HEK293 (cell line): ENCODE results near the gene LRRC8C.

ENCODE experiments used
- CTCF ChIA-PET: fragments of 350-600 bp; formaldehyde crosslinking; extraction: SDS; loops from one replicate; lab custom pipeline; 2021; ENCODE audit warnings: antibody characterized with exemption; lab: Yijun Ruan, JAX
- POLR2A ChIA-PET: fragments of 300-600 bp; formaldehyde crosslinking; extraction: SDS; loops from one replicate; lab custom pipeline; 2020; ENCODE audit warnings: antibody characterized with exemption, inconsistent platforms; lab: Yijun Ruan, JAX
- H3K27ac ChIP-seq: fragments of 200-500 bp; sonication (Bioruptor generic); 2 replicates; pipeline ENCODE4 v1.5.1; 2014; ENCODE audit warnings: low read depth, low read length, control low read depth, inconsistent platforms; ENCODE audit errors: extremely low read depth
- H3K36me3 ChIP-seq, 2 experiments: fragments of 200-500 bp in 1 of 2; sonication (Bioruptor generic) in 1 of 2; 1 replicate in 1 of 2; 2 replicates in 1 of 2; pipeline ENCODE4 v1.5.1; 2014 to 2017; ENCODE audit warnings: inconsistent platforms in 2 of 2, low read length in 2 of 2; ENCODE audit not compliant: control insufficient read depth in 2 of 2, insufficient read depth in 1 of 2
- H3K4me1 ChIP-seq: fragments of 200-500 bp; sonication (Bioruptor generic); 2 replicates; pipeline ENCODE4 v1.5.1; 2014; ENCODE audit warnings: mild to moderate bottlenecking, low read length, inconsistent platforms; ENCODE audit not compliant: control insufficient read depth, insufficient read depth
- H3K4me3 ChIP-seq: 2 replicates; pipeline ENCODE4 v1.5.1; 2011; ENCODE audit warnings: low read depth, mild to moderate bottlenecking, control low read depth, low read length, moderate library complexity
- H3K9me3 ChIP-seq: fragments of 200-500 bp; sonication (Bioruptor generic); 2 replicates; pipeline ENCODE4 v1.5.1; 2014; ENCODE audit warnings: low read depth, low read length, inconsistent platforms; ENCODE audit not compliant: control insufficient read depth, insufficient read depth
- KLF10 ChIP-seq: fragments of 450-650 bp; IDR thresholded peaks from 2 replicates; pipeline ENCODE4 v1.5.1; 2018; ENCODE audit warnings: missing biosample characterization, mild to moderate bottlenecking, missing genetic modification characterization
- OSR2 ChIP-seq: fragments of 450-650 bp; formaldehyde crosslinking; IDR thresholded peaks from 2 replicates; pipeline ENCODE4 v1.5.1; 2016; ENCODE audit warnings: missing biosample characterization, missing genetic modification characterization
- SALL2 ChIP-seq: fragments of 450-650 bp; formaldehyde crosslinking; IDR thresholded peaks from 2 replicates; pipeline ENCODE4 v1.5.0; 2017; ENCODE audit warnings: missing biosample characterization, mild to moderate bottlenecking, missing genetic modification characterization, borderline replicate concordance
- SCRT2 ChIP-seq: fragments of 450-650 bp; formaldehyde crosslinking; IDR thresholded peaks from 2 replicates; pipeline ENCODE4 v1.5.1; 2016; ENCODE audit warnings: missing biosample characterization, missing genetic modification characterization
- ZBTB6 ChIP-seq: fragments of 450-650 bp; formaldehyde crosslinking; IDR thresholded peaks from 2 replicates; pipeline ENCODE4 v1.5.1; 2017; ENCODE audit warnings: missing biosample characterization, missing genetic modification characterization
- ZBTB7A ChIP-seq: fragments of 450-650 bp; formaldehyde crosslinking; IDR thresholded peaks from 2 replicates; pipeline ENCODE4 v1.5.1; 2016; ENCODE audit warnings: low read depth, missing biosample characterization, missing genetic modification characterization
- ZNF10 ChIP-seq: fragments of 450-650 bp; formaldehyde crosslinking; IDR thresholded peaks from 2 replicates; pipeline ENCODE4 v1.5.1; 2017; ENCODE audit warnings: missing biosample characterization, missing genetic modification characterization
- ZNF132 ChIP-seq: fragments of 450-650 bp; formaldehyde crosslinking; IDR thresholded peaks from 2 replicates; pipeline ENCODE4 v1.5.1; 2017; ENCODE audit warnings: missing biosample characterization, missing genetic modification characterization, borderline replicate concordance
- ZNF138 ChIP-seq: fragments of 450-650 bp; formaldehyde crosslinking; IDR thresholded peaks from 2 replicates; pipeline ENCODE4 v1.5.1; 2016; ENCODE audit warnings: missing biosample characterization, missing genetic modification characterization, borderline replicate concordance
- ZNF140 ChIP-seq: fragments of 450-650 bp; formaldehyde crosslinking; IDR thresholded peaks from 2 replicates; pipeline ENCODE4 v1.5.1; 2016; ENCODE audit warnings: missing biosample characterization, missing genetic modification characterization
- ZNF174 ChIP-seq: fragments of 450-650 bp; formaldehyde crosslinking; IDR thresholded peaks from 2 replicates; pipeline ENCODE4 v1.5.0; 2017; ENCODE audit warnings: missing biosample characterization, mild to moderate bottlenecking, missing genetic modification characterization
- ZNF23 ChIP-seq: fragments of 450-650 bp; formaldehyde crosslinking; IDR thresholded peaks from 2 replicates; pipeline ENCODE4 v1.5.1; 2016; ENCODE audit warnings: missing biosample characterization, missing genetic modification characterization, borderline replicate concordance
- ZNF324 ChIP-seq: fragments of 450-650 bp; formaldehyde crosslinking; IDR thresholded peaks from 2 replicates; pipeline ENCODE4 v1.5.1; 2016; ENCODE audit warnings: missing biosample characterization, missing genetic modification characterization
- ZNF423 ChIP-seq: fragments of 450-650 bp; formaldehyde crosslinking; IDR thresholded peaks from 2 replicates; pipeline ENCODE4 v1.5.1; 2016; ENCODE audit warnings: missing biosample characterization, missing genetic modification characterization
- ZNF426 ChIP-seq: fragments of 450-650 bp; formaldehyde crosslinking; IDR thresholded peaks from 2 replicates; pipeline ENCODE4 v1.5.1; 2017; ENCODE audit warnings: missing biosample characterization, missing genetic modification characterization, mild to moderate bottlenecking, inconsistent platforms, moderate library complexity
- ZNF501 ChIP-seq: fragments of 450-650 bp; formaldehyde crosslinking; IDR thresholded peaks from 2 replicates; pipeline ENCODE4 v1.5.1; 2016; ENCODE audit warnings: missing biosample characterization, missing genetic modification characterization
- ZNF521 ChIP-seq: fragments of 450-650 bp; formaldehyde crosslinking; IDR thresholded peaks from 2 replicates; pipeline ENCODE4 v1.5.1; 2017; ENCODE audit warnings: missing biosample characterization, mild to moderate bottlenecking, missing genetic modification characterization
- ZNF549 ChIP-seq: fragments of 450-650 bp; IDR thresholded peaks from 2 replicates; pipeline ENCODE4 v1.5.1; 2018; ENCODE audit warnings: missing biosample characterization, missing genetic modification characterization, mild to moderate bottlenecking, inconsistent platforms, moderate library complexity
- ZNF561 ChIP-seq: fragments of 450-650 bp; IDR thresholded peaks from 2 replicates; pipeline ENCODE4 v1.5.1; 2018; ENCODE audit warnings: missing biosample characterization, missing genetic modification characterization, borderline replicate concordance
- ZNF623 ChIP-seq: fragments of 450-650 bp; formaldehyde crosslinking; IDR thresholded peaks from 2 replicates; pipeline ENCODE4 v1.5.1; 2016; ENCODE audit warnings: missing biosample characterization, missing genetic modification characterization
- ZNF626 ChIP-seq: fragments of 450-650 bp; sonication (Bioruptor Pico); formaldehyde crosslinking; IDR thresholded peaks from 2 replicates; pipeline ENCODE4 v1.5.1; 2018; ENCODE audit warnings: missing biosample characterization, missing genetic modification characterization, inconsistent platforms
- ZNF629 ChIP-seq: fragments of 450-650 bp; formaldehyde crosslinking; IDR thresholded peaks from 2 replicates; pipeline ENCODE4 v1.5.1; 2017; ENCODE audit warnings: missing biosample characterization, missing genetic modification characterization
- ZNF660 ChIP-seq: fragments of 450-650 bp; IDR thresholded peaks from 2 replicates; pipeline ENCODE4 v1.5.1; 2018; ENCODE audit warnings: missing biosample characterization, mild to moderate bottlenecking, missing genetic modification characterization
- ZNF664 ChIP-seq: fragments of 450-650 bp; formaldehyde crosslinking; IDR thresholded peaks from 2 replicates; pipeline ENCODE4 v1.5.1; 2016; ENCODE audit warnings: missing biosample characterization, missing genetic modification characterization
- TF ChIP-seq, protein P1 (sequence below): fragments of 450-650 bp; formaldehyde crosslinking; conservative IDR thresholded peaks from 2 replicates; pipeline ENCODE4 v1.5.1; 2016; ENCODE audit warnings: low read depth, missing biosample characterization, missing genetic modification characterization
- TF ChIP-seq, protein P2 (sequence below): fragments of 450-650 bp; formaldehyde crosslinking; IDR thresholded peaks from 2 replicates; pipeline ENCODE4 v1.5.1; 2016; ENCODE audit warnings: missing biosample characterization, missing genetic modification characterization
- TF ChIP-seq, protein P3 (sequence below): fragments of 450-650 bp; formaldehyde crosslinking; IDR thresholded peaks from 2 replicates; pipeline ENCODE4 v1.5.1; 2016; ENCODE audit warnings: missing biosample characterization, missing genetic modification characterization
- TF ChIP-seq, protein P4 (sequence below): fragments of 450-650 bp; formaldehyde crosslinking; optimal IDR thresholded peaks from 2 replicates; pipeline ENCODE3; 2016; ENCODE audit warnings: missing biosample characterization, mild to moderate bottlenecking, missing genetic modification characterization

The LRRC8C gene

DNA sequence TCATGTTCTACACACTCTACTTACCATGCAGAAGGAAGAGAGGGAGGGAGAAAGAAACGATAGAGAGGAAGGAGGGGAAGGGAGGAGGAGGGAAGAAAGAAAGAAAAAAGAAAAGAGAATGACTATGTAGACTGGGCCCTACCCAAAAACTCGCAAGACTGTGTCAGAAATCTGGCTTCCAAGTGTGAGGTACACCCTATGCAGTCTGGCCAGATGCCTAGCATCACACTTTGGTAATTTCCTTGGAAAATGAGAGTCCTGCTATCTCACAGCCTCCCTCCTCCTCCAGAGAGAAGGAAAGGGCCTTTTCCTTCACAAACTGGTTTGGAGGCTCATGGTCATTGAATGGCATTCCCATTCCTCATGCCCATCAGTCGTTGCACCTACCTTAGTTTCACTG, 101.5 kb downstream of the LRRC8C start:
- Histone ChIP-seq H3K9me3 (no peaks in the 10 kb centered on the region), H3K36me3 (no peaks in the 10 kb centered on the region)
- POLR2A ChIA-PET: no interaction called here

DNA sequence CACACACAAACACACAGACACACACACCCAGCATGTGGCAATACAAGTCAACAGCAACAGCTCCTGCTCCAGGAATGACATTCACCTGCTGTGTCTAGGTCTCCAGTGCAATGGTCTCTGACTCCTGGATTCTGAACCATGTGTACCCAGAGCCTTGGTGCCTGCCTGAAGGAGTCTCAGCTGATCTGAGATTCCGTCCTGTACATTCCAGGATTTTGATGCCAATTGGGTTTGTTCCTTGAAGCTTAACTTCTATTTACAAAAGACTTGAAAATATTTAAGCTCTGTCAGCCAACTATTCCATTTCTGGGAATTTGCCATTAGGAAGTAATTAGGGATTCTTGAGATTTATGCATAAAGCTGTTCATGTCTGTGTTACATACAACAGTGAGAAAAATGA, 102.6 kb downstream of the LRRC8C start:
- ChIA-PET POLR2A (no interaction called here), CTCF (no interaction called here)
- Histone ChIP-seq H3K4me1 (no peaks in the 10 kb centered on the region), H3K4me3 (no peak overlapping the region), H3K27ac (no peak overlapping the region), H3K36me3 (no peaks in the 10 kb centered on the region), H3K9me3 (no peaks in the 10 kb centered on the region)
- TF ChIP-seq ZNF623 (tag by site-specific recombination) (no peak), SCRT2 (tag by site-specific recombination) (no peak), ZBTB7A (no peak), ZNF626 (tag by site-specific recombination) (no peak), SALL2 (tag by site-specific recombination) (no peak), ZNF549 (tag by site-specific recombination) (no peak), ZNF174 (tag by site-specific recombination) (no peak), OSR2 (tag by site-specific recombination) (no peak), ZNF423 (tag by site-specific recombination) (no peak), ZNF660 (no peak), ZNF521 (tag by site-specific recombination) (no peak), ZNF324 (tag by site-specific recombination) (no peak)
- TF ChIP-seq, protein P1, sequence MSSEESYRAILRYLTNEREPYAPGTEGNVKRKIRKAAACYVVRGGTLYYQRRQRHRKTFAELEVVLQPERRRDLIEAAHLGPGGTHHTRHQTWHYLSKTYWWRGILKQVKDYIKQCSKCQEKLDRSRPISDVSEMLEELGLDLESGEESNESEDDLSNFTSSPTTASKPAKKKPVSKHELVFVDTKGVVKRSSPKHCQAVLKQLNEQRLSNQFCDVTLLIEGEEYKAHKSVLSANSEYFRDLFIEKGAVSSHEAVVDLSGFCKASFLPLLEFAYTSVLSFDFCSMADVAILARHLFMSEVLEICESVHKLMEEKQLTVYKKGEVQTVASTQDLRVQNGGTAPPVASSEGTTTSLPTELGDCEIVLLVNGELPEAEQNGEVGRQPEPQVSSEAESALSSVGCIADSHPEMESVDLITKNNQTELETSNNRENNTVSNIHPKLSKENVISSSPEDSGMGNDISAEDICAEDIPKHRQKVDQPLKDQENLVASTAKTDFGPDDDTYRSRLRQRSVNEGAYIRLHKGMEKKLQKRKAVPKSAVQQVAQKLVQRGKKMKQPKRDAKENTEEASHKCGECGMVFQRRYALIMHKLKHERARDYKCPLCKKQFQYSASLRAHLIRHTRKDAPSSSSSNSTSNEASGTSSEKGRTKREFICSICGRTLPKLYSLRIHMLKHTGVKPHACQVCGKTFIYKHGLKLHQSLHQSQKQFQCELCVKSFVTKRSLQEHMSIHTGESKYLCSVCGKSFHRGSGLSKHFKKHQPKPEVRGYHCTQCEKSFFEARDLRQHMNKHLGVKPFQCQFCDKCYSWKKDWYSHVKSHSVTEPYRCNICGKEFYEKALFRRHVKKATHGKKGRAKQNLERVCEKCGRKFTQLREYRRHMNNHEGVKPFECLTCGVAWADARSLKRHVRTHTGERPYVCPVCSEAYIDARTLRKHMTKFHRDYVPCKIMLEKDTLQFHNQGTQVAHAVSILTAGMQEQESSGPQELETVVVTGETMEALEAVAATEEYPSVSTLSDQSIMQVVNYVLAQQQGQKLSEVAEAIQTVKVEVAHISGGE: no peak

More for the DNA sequence above, 101.5 kb downstream of the LRRC8C start:
- Histone ChIP-seq H3K4me1 (no peaks in the 10 kb centered on the region), H3K4me3 (no peak overlapping the region), H3K27ac (no peak overlapping the region)
- CTCF ChIA-PET: no interaction called here
- TF ChIP-seq ZNF140 (tag by site-specific recombination) (no peak), ZNF426 (tag by site-specific recombination) (no peak), ZNF664 (tag by site-specific recombination) (no peak), ZNF10 (tag by site-specific recombination) (no peak), ZNF501 (tag by site-specific recombination) (no peak), ZNF138 (no peak), ZNF629 (no peak), ZBTB6 (tag by site-specific recombination) (no peak), ZNF23 (no peak), ZNF561 (tag by site-specific recombination) (no peak), ZNF132 (no peak), KLF10 (no peak)
- TF ChIP-seq, protein P2, sequence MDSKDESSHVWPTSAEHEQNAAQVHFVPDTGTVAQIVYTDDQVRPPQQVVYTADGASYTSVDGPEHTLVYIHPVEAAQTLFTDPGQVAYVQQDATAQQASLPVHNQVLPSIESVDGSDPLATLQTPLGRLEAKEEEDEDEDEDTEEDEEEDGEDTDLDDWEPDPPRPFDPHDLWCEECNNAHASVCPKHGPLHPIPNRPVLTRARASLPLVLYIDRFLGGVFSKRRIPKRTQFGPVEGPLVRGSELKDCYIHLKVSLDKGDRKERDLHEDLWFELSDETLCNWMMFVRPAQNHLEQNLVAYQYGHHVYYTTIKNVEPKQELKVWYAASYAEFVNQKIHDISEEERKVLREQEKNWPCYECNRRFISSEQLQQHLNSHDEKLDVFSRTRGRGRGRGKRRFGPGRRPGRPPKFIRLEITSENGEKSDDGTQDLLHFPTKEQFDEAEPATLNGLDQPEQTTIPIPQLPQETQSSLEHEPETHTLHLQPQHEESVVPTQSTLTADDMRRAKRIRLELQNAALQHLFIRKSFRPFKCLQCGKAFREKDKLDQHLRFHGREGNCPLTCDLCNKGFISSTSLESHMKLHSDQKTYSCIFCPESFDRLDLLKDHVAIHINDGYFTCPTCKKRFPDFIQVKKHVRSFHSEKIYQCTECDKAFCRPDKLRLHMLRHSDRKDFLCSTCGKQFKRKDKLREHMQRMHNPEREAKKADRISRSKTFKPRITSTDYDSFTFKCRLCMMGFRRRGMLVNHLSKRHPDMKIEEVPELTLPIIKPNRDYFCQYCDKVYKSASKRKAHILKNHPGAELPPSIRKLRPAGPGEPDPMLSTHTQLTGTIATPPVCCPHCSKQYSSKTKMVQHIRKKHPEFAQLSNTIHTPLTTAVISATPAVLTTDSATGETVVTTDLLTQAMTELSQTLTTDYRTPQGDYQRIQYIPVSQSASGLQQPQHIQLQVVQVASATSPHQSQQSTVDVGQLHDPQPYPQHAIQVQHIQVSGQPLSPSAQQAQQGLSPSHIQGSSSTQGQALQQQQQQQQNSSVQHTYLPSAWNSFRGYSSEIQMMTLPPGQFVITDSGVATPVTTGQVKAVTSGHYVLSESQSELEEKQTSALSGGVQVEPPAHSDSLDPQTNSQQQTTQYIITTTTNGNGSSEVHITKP (tag by site-specific recombination): no peak
- TF ChIP-seq, protein P3, sequence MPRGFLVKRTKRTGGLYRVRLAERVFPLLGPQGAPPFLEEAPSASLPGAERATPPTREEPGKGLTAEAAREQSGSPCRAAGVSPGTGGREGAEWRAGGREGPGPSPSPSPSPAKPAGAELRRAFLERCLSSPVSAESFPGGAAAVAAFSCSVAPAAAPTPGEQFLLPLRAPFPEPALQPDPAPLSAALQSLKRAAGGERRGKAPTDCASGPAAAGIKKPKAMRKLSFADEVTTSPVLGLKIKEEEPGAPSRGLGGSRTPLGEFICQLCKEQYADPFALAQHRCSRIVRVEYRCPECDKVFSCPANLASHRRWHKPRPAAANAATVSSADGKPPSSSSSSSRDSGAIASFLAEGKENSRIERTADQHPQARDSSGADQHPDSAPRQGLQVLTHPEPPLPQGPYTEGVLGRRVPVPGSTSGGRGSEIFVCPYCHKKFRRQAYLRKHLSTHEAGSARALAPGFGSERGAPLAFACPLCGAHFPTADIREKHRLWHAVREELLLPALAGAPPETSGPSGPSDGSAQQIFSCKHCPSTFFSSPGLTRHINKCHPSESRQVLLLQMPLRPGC: no peak
- TF ChIP-seq, protein P4, sequence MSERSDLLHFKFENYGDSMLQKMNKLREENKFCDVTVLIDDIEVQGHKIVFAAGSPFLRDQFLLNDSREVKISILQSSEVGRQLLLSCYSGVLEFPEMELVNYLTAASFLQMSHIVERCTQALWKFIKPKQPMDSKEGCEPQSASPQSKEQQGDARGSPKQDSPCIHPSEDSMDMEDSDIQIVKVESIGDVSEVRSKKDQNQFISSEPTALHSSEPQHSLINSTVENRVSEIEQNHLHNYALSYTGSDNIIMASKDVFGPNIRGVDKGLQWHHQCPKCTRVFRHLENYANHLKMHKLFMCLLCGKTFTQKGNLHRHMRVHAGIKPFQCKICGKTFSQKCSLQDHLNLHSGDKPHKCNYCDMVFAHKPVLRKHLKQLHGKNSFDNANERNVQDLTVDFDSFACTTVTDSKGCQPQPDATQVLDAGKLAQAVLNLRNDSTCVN (tag by site-specific recombination): no peak
